HepG2 (cell line): ENCODE measurements around the gene PSMC5. TPM values are rescaled to one million over a fixed set of nuclear protein-coding genes. Genes with fewer than 3 reads are reported as not detected.
A peak's percentile ranks its signal among the peaks of the same experiment; 100 is the strongest.

Experiments
- MED8 ChIP-seq: sonication (generic); formaldehyde crosslinking; IDR thresholded peaks from 2 replicates; pipeline ENCODE4 v1.8.1; 2023; ENCODE audit warnings: mild to moderate bottlenecking, missing genetic modification reagents; ENCODE audit not compliant: insufficient replicate concordance
- PHF21A ChIP-seq: sonication (generic); formaldehyde crosslinking; IDR thresholded peaks from 2 replicates; pipeline ENCODE4 v1.5.0; 2020; ENCODE audit warnings: mild to moderate bottlenecking, missing genetic modification reagents
- SMAD3 ChIP-seq: sonication (generic); formaldehyde crosslinking; IDR thresholded peaks from 2 replicates; pipeline ENCODE4 v1.4.0; 2020; ENCODE audit warnings: missing genetic modification reagents
- TGIF2 ChIP-seq: IDR thresholded peaks from 2 replicates; pipeline ENCODE4 v1.6.1; 2016; ENCODE audit warnings: control low read depth, missing compliant biosample characterization
- ZFAT ChIP-seq: sonication (generic); formaldehyde crosslinking; conservative IDR thresholded peaks from 2 replicates; pipeline ENCODE4 v1.8.1; 2023; ENCODE audit warnings: missing genetic modification reagents, inconsistent platforms
- ZNF282 ChIP-seq: fragments of 450-650 bp; IDR thresholded peaks from 2 replicates; pipeline ENCODE4 v1.6.1; 2018; ENCODE audit not compliant: partially characterized antibody
- ZNF782 ChIP-seq: sonication (generic); formaldehyde crosslinking; IDR thresholded peaks from 2 replicates; pipeline ENCODE4 v1.4.0; 2020; ENCODE audit warnings: missing genetic modification reagents, mild to moderate bottlenecking, borderline replicate concordance
- polyA plus RNA-seq, 8 experiments: library from polyadenylated mRNA; depleted of rRNA in 3 of 8; stranded (reverse) in 7 of 8; unstranded in 1 of 8; fragments of >200 nt; fragmentation: Illumina TruSeq in 4 of 8; extraction: Trizol in 4 of 8; gene quantifications; 2 replicates each; pipeline versions ENCODE4 v1.2.1 to v1.2.3, GENCODE V29; 2011 to 2016; ENCODE audit warnings: low read depth in 4 of 8, missing spikeins in 1 of 8, mixed read lengths in 1 of 8; ENCODE audit not compliant: insufficient read depth in 1 of 8
- total RNA-seq, 5 experiments: library from RNA; depleted of rRNA; stranded (reverse); fragments of >200 nt; fragmentation: Illumina TruSeq; extraction: Trizol; gene quantifications; 2 replicates each; pipeline ENCODE4 v1.2.3, GENCODE V29; 2016; ENCODE audit warnings: low read depth in 1 of 5
- TF ChIP-seq, protein P1 (sequence below): sonication (generic); formaldehyde crosslinking; IDR thresholded peaks from 2 replicates; pipeline ENCODE4 v1.4.0; 2020; ENCODE audit warnings: low read depth, mild to moderate bottlenecking, missing genetic modification reagents
- TF ChIP-seq, protein P2 (sequence below): sonication (generic); formaldehyde crosslinking; IDR thresholded peaks from 2 replicates; pipeline ENCODE4 v1.4.0; 2020; ENCODE audit warnings: mild to moderate bottlenecking, missing genetic modification reagents
- TF ChIP-seq, protein P3 (sequence below): sonication (generic); formaldehyde crosslinking; IDR thresholded peaks from 2 replicates; pipeline ENCODE4 v1.5.0; 2020; ENCODE audit warnings: mild to moderate bottlenecking, missing genetic modification reagents
- TF ChIP-seq, protein P4 (sequence below), 2 experiments: fragments of 450-650 bp in 1 of 2; sonication (generic) in 1 of 2; formaldehyde crosslinking; IDR thresholded peaks; 2 replicates each; pipeline versions ENCODE4 v1.5.0 to v1.8.0; 2020 to 2022; ENCODE audit warnings: mild to moderate bottlenecking in 1 of 2, missing genetic modification reagents in 1 of 2
- TF ChIP-seq, protein P5 (sequence below): sonication (generic); formaldehyde crosslinking; conservative IDR thresholded peaks from 2 replicates; pipeline ENCODE4 v1.8.1; 2023; ENCODE audit warnings: missing genetic modification reagents
- TF ChIP-seq, protein P6 (sequence below): sonication (generic); formaldehyde crosslinking; IDR thresholded peaks from 2 replicates; pipeline ENCODE4 v1.5.0; 2020; ENCODE audit warnings: mild to moderate bottlenecking, missing genetic modification reagents, borderline replicate concordance
- TF ChIP-seq, protein P7 (sequence below): sonication (generic); formaldehyde crosslinking; IDR thresholded peaks from 2 replicates; pipeline ENCODE4 v1.4.0; 2020; ENCODE audit warnings: mild to moderate bottlenecking, missing genetic modification reagents

PSMC5 gene
- total and polyA plus RNA-seq, 2 of the 13 experiments (the other 11 are each of a cell fraction or from before 2014, with no cell fraction given), result 35.3 to 128 TPM

DNA sequence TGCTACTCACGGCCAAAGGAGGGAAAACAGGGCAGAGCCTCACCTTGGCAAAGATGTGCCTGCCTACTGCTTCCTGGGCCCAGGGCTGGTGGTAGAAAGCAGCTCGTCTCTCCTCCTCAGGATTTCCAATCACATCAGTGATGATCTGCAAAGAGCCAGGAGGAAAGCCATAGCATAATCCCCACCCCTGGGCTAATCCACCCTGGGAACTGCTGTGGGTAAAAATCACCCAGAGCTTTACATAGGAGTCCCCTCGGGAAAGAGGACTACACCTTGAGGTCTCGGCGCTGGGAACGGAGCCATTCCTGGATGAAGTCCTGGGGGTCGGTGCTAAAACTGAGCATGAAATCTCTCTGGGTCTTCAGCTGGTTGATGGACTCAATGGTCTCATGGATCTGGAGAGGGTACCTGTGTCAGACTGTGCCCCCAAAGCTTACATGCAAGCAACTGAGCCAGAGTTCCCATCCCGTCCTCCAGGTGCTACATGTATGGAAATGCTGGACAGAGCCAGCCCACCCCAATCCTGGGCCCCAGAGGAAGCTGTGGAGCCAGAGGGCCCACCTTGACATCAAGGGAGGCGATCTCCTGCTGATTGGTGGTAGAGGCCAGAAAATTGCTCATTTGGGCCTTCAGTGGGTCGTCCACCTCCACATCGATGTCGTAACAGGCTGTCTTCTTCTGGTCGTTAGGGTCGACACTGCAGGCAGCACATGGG is 6.0 kb downstream of the PSMC5 start (continued):
- TF ChIP-seq MED8 (no peak), SMAD3 (CRISPR knock-in tag) (no peak), TGIF2 (CRISPR knock-in tag) (no peak), ZNF782 (CRISPR knock-in tag) (no peak), ZNF282 (no peak), ZFAT (no peak), PHF21A (CRISPR knock-in tag) (no peak)
- TF ChIP-seq, protein P1, sequence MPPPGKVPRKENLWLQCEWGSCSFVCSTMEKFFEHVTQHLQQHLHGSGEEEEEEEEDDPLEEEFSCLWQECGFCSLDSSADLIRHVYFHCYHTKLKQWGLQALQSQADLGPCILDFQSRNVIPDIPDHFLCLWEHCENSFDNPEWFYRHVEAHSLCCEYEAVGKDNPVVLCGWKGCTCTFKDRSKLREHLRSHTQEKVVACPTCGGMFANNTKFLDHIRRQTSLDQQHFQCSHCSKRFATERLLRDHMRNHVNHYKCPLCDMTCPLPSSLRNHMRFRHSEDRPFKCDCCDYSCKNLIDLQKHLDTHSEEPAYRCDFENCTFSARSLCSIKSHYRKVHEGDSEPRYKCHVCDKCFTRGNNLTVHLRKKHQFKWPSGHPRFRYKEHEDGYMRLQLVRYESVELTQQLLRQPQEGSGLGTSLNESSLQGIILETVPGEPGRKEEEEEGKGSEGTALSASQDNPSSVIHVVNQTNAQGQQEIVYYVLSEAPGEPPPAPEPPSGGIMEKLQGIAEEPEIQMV, result no peak
- TF ChIP-seq, protein P2, sequence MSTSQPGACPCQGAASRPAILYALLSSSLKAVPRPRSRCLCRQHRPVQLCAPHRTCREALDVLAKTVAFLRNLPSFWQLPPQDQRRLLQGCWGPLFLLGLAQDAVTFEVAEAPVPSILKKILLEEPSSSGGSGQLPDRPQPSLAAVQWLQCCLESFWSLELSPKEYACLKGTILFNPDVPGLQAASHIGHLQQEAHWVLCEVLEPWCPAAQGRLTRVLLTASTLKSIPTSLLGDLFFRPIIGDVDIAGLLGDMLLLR (CRISPR knock-in tag), result 0 out of 2 replicates have a peak, but pooled peaks have one; percentile 32
- TF ChIP-seq, protein P3, sequence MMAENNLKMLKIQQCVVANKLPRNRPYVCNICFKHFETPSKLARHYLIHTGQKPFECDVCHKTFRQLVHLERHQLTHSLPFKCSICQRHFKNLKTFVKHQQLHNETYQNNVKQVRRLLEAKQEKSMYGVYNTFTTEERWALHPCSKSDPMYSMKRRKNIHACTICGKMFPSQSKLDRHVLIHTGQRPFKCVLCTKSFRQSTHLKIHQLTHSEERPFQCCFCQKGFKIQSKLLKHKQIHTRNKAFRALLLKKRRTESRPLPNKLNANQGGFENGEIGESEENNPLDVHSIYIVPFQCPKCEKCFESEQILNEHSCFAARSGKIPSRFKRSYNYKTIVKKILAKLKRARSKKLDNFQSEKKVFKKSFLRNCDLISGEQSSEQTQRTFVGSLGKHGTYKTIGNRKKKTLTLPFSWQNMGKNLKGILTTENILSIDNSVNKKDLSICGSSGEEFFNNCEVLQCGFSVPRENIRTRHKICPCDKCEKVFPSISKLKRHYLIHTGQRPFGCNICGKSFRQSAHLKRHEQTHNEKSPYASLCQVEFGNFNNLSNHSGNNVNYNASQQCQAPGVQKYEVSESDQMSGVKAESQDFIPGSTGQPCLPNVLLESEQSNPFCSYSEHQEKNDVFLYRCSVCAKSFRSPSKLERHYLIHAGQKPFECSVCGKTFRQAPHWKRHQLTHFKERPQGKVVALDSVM (CRISPR knock-in tag), result no peak
- TF ChIP-seq, protein P4, sequence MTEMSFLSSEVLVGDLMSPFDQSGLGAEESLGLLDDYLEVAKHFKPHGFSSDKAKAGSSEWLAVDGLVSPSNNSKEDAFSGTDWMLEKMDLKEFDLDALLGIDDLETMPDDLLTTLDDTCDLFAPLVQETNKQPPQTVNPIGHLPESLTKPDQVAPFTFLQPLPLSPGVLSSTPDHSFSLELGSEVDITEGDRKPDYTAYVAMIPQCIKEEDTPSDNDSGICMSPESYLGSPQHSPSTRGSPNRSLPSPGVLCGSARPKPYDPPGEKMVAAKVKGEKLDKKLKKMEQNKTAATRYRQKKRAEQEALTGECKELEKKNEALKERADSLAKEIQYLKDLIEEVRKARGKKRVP (CRISPR knock-in tag; IDR thresholded peaks at IDR 0.05), result no peak
- TF ChIP-seq, protein P5, sequence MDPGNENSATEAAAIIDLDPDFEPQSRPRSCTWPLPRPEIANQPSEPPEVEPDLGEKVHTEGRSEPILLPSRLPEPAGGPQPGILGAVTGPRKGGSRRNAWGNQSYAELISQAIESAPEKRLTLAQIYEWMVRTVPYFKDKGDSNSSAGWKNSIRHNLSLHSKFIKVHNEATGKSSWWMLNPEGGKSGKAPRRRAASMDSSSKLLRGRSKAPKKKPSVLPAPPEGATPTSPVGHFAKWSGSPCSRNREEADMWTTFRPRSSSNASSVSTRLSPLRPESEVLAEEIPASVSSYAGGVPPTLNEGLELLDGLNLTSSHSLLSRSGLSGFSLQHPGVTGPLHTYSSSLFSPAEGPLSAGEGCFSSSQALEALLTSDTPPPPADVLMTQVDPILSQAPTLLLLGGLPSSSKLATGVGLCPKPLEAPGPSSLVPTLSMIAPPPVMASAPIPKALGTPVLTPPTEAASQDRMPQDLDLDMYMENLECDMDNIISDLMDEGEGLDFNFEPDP (CRISPR knock-in tag), result 0 out of 2 replicates have a peak, but pooled peaks have one; percentile 11
- TF ChIP-seq, protein P6, sequence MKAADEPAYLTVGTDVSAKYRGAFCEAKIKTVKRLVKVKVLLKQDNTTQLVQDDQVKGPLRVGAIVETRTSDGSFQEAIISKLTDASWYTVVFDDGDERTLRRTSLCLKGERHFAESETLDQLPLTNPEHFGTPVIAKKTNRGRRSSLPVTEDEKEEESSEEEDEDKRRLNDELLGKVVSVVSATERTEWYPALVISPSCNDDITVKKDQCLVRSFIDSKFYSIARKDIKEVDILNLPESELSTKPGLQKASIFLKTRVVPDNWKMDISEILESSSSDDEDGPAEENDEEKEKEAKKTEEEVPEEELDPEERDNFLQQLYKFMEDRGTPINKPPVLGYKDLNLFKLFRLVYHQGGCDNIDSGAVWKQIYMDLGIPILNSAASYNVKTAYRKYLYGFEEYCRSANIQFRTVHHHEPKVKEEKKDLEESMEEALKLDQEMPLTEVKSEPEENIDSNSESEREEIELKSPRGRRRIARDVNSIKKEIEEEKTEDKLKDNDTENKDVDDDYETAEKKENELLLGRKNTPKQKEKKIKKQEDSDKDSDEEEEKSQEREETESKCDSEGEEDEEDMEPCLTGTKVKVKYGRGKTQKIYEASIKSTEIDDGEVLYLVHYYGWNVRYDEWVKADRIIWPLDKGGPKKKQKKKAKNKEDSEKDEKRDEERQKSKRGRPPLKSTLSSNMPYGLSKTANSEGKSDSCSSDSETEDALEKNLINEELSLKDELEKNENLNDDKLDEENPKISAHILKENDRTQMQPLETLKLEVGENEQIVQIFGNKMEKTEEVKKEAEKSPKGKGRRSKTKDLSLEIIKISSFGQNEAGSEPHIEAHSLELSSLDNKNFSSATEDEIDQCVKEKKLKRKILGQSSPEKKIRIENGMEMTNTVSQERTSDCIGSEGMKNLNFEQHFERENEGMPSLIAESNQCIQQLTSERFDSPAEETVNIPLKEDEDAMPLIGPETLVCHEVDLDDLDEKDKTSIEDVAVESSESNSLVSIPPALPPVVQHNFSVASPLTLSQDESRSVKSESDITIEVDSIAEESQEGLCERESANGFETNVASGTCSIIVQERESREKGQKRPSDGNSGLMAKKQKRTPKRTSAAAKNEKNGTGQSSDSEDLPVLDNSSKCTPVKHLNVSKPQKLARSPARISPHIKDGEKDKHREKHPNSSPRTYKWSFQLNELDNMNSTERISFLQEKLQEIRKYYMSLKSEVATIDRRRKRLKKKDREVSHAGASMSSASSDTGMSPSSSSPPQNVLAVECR (CRISPR knock-in tag), result no peak
- TF ChIP-seq, protein P7, sequence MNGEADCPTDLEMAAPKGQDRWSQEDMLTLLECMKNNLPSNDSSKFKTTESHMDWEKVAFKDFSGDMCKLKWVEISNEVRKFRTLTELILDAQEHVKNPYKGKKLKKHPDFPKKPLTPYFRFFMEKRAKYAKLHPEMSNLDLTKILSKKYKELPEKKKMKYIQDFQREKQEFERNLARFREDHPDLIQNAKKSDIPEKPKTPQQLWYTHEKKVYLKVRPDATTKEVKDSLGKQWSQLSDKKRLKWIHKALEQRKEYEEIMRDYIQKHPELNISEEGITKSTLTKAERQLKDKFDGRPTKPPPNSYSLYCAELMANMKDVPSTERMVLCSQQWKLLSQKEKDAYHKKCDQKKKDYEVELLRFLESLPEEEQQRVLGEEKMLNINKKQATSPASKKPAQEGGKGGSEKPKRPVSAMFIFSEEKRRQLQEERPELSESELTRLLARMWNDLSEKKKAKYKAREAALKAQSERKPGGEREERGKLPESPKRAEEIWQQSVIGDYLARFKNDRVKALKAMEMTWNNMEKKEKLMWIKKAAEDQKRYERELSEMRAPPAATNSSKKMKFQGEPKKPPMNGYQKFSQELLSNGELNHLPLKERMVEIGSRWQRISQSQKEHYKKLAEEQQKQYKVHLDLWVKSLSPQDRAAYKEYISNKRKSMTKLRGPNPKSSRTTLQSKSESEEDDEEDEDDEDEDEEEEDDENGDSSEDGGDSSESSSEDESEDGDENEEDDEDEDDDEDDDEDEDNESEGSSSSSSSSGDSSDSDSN (CRISPR knock-in tag), result no peak
